ENCODE results near the gene KLC1.

- TF ChIP-seq SRF (IDR thresholded peaks at IDR 0.05; ENCODE audit: low read depth in 2 of 2, low read length in 2 of 2) (no peak), RCOR1 (conservative IDR thresholded peaks at IDR 0.05; ENCODE audit: low read depth, low read length) (no peak), LARP7 (IDR thresholded peaks at IDR 0.05) (no peak), ZNF274 (IDR thresholded peaks at IDR 0.05; ENCODE audit: insufficient read depth, insufficient read length) (no peak), CTCF (IDR thresholded peaks at IDR 0.05 in 2 of 3, conservative IDR thresholded peaks at IDR 0.05 in 1 of 3; ENCODE audit: control insufficient read depth in 2 of 3, extremely low read depth in 1 of 3, insufficient read depth in 1 of 3, low read depth in 3 of 3, low read length in 3 of 3) (no peak)
Observed at GRCh38 chr14:103711516-103712431, 82.8 kb downstream of the KLC1 start.

All from GM12878 (cell line).